A549 (cell line): ENCODE data around the gene LINC01488. TPM values are rescaled to one million over a fixed set of nuclear protein-coding genes. Genes with fewer than 3 reads are reported as not detected.

Experiments used
- ATAC-seq, 2 experiments: fragments of 200-7000 bp in 1 of 2; fragments of >200 bp in 1 of 2; cut with Nextera tagmentation in 1 of 2; cut with Tn5 transposase in 1 of 2; 3 replicates each; pipeline versions ENCODE4 v1.8.0 to v1.9.1; 2018 to 2020; ENCODE audit warnings: mild to moderate bottlenecking in 1 of 2, moderate library complexity in 1 of 2
- CTCF ChIA-PET: fragments of 300-600 bp; sonication (Branson Sonifier 250); formaldehyde crosslinking; extraction: SDS; loops from one replicate; lab custom pipeline; 2021; ENCODE audit warnings: antibody characterized with exemption, inconsistent platforms; lab: Yijun Ruan, JAX
- POLR2A ChIA-PET: fragments of 350-600 bp; formaldehyde crosslinking; extraction: SDS; loops from one replicate; lab custom pipeline; 2021; ENCODE audit warnings: antibody characterized with exemption, inconsistent platforms; lab: Yijun Ruan, JAX
- DNase-seq, 2 experiments: peaks; one replicate each; pipeline versions ENCODE4 v3.0.0 to v3.0.0-alpha.2; 2011 to 2016; ENCODE audit warnings: low read depth in 1 of 2, low spot score in 1 of 2
- FAIRE-seq: peaks from 2 replicates; lab custom pipeline; 2011; peaks lifted over from hg19 to GRCh38; lab: Jason Lieb, UNC
- H3K27ac ChIP-seq, 2 experiments: fragments of >200 bp; sonication (Bioruptor Twin); formaldehyde crosslinking; 3 replicates each; pipeline ENCODE4 v1.5.1; 2016 to 2017
- H3K4me1 ChIP-seq: fragments of >200 bp; sonication (Bioruptor Twin); formaldehyde crosslinking; 3 replicates; pipeline ENCODE4 v1.6.1; 2016
- H3K4me2 ChIP-seq: fragments of >200 bp; sonication (Bioruptor Twin); formaldehyde crosslinking; 3 replicates; pipeline ENCODE4 v1.6.1; 2016
- H3K4me3 ChIP-seq: fragments of >200 bp; sonication (Bioruptor Twin); formaldehyde crosslinking; 3 replicates; pipeline ENCODE4 v1.5.1; 2016
- H3K9me3 ChIP-seq: fragments of >200 bp; sonication (Bioruptor Twin); formaldehyde crosslinking; 3 replicates; pipeline ENCODE4 v1.6.1; 2016
- CBX8 ChIP-seq: fragments of 200-600 bp; sonication (generic); IDR thresholded peaks from 2 replicates; pipeline ENCODE4 v1.6.1; 2016
- HOXA7 ChIP-seq: fragments of 250-450 bp; sonication (Bioruptor Pico); IDR thresholded peaks from 2 replicates; pipeline ENCODE4 v1.5.0; 2020; ENCODE audit warnings: mild to moderate bottlenecking, moderate library complexity
- JUN ChIP-seq, 2 experiments: fragments of >200 bp; sonication (Bioruptor Twin); formaldehyde crosslinking; IDR thresholded peaks; 2 replicates in 1 of 2; 3 replicates in 1 of 2; pipeline ENCODE4 v1.6.1; 2016 to 2017
- POLR2AphosphoS2 ChIP-seq: conservative IDR thresholded peaks from 2 replicates; pipeline ENCODE4 v1.6.1; 2012; ENCODE audit warnings: low read length, improper control_type of control experiment, inconsistent platforms
- WGBS: methylation state at CpG from one replicate; pipeline ENCODE4 v1.1.6; 2017; ENCODE audit errors: missing lambda C conversion rate; 5-methylcytosine and 5-hydroxymethylcytosine counted together
- polyA plus RNA-seq, 4 experiments: library from polyadenylated mRNA; depleted of rRNA in 3 of 4; stranded (reverse); fragments of >200 nt; fragmentation: RNase III in 1 of 4; extraction: RNeasy Plus Mini Kit Qiagen cat#74134 plus additional on column Dnase treatment in 1 of 4; gene quantifications; 2 replicates in 3 of 4; 3 replicates in 1 of 4; pipeline ENCODE4 v1.2.3, GENCODE V29; 2011 to 2017

The LINC01488 gene
- polyA plus RNA-seq, 2 of the 4 experiments (the other 2 are of a cell fraction), result 0.05 TPM; not detected in 1

DNA sequence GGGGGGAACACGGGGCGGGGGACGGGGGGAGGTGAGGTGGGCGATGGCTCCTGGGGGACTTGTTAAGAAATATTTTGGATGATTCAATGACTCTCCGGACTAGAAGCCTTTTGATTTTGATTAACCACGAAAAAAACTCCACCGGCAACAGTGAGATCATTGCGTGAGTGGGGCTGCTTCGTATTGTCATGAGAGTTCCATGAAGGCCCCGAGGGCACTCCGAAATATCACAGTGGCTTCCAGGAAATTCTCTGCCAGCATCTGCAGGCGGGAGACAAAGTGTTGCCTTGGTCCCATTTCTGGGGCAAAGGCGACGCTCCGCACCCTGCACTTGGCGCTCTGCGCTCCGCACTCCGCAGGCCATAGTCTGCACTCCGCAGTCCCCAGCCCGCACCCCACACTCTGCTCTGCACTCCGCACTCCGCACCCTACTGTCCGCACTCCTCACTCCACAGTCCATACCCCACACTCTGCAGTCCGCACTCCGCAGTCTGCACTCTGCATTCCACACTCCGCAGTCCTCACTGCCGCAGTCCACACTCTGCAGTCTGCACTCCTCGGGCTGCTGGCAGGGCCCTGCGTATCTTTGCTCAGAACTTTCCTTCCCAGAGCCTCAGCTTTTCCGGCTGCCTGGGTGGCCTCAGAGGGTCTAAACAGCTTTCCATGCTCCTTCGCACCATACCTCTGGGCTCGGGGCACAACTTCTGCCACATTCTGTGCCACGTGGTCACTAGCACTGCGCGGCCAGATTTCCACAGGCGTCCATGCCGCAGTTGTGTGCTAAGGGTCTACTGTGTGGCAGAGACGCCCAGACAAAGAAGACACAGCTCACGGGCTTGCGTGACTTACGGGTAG is 61.1 kb downstream of the LINC01488 start:
- Histone ChIP-seq H3K27ac (peak overlapping the region; percentile 66 to 85), H3K4me2 (peak overlapping the region; percentile 62), H3K4me1 (peaks cover 31% of the 10 kb centered on the region), H3K9me3 (no peaks in the 10 kb centered on the region), H3K4me3 (no peak overlapping the region)
- ChIA-PET POLR2A (no interaction called here), CTCF (no interaction called here)
- TF ChIP-seq JUN (IDR thresholded peaks at IDR 0.05), result peak in 1 of 2 experiments; percentile 11; a peak in 1 of 5 replicates
- no peak for TF ChIP-seq POLR2AphosphoS2
- no peak for TF ChIP-seq CBX8
- no peak for TF ChIP-seq HOXA7 (CRISPR knock-in tag)
- FAIRE-seq, result no peak
- no peak for DNase-seq
- 94% methylated on average over 42 of the region's 42 CpGs for WGBS
- no peak for ATAC-seq

Other genes starting within 250 kb of the LINC01488 start
- 102 and 111 TPM in 2 replicates for gene MYEOV, start 187.5 kb upstream of the LINC01488 start, polyA plus RNA-seq (2011; rRNA removed)
- 82.2 to 113 TPM (median 92.3 TPM) in 3 replicates for gene MYEOV, start 187.5 kb upstream of the LINC01488 start, polyA plus RNA-seq (2017; fragmentation: RNase III; extraction: RNeasy Plus Mini Kit Qiagen cat#74134 plus additional on column Dnase treatment)
- 106 and 136 TPM in 2 replicates for gene CCND1, start 159.5 kb downstream of the LINC01488 start, polyA plus RNA-seq (2011; rRNA removed)
- gene CCND1, start 159.5 kb downstream of the LINC01488 start, polyA plus RNA-seq (2017; fragmentation: RNase III; extraction: RNeasy Plus Mini Kit Qiagen cat#74134 plus additional on column Dnase treatment), result 125 to 157 TPM (median 131 TPM) in 3 replicates
- 20.0 and 25.1 TPM in 2 replicates for gene LTO1, start 193.7 kb downstream of the LINC01488 start, polyA plus RNA-seq (2011; rRNA removed)
- gene LTO1, start 193.7 kb downstream of the LINC01488 start, polyA plus RNA-seq (2017; fragmentation: RNase III; extraction: RNeasy Plus Mini Kit Qiagen cat#74134 plus additional on column Dnase treatment), result 27.0 to 30.3 TPM (median 29.7 TPM) in 3 replicates
- 0.28 and 0.31 TPM in 2 replicates for gene FGF19, start 222.4 kb downstream of the LINC01488 start, polyA plus RNA-seq (2011; rRNA removed)
- 0.05 TPM in 1 of 3 replicates, not detected in the others for gene FGF19, start 222.4 kb downstream of the LINC01488 start, polyA plus RNA-seq (2017; fragmentation: RNase III; extraction: RNeasy Plus Mini Kit Qiagen cat#74134 plus additional on column Dnase treatment)